GM18861 (cell line): ENCODE measurements around the gene PRDM7.
"Not testable (repeated sequence)": the region's sequence is repeated elsewhere in the genome, so short reads cannot be mapped to it uniquely, and the experiment has no call there.

Source experiments
- ATAC-seq: cut with Tn5 transposase; IDR thresholded peaks from one replicate; pipeline ENCODE4 v1.9.1; 2021; ENCODE audit not compliant: unreplicated experiment

The PRDM7 gene

DNA sequence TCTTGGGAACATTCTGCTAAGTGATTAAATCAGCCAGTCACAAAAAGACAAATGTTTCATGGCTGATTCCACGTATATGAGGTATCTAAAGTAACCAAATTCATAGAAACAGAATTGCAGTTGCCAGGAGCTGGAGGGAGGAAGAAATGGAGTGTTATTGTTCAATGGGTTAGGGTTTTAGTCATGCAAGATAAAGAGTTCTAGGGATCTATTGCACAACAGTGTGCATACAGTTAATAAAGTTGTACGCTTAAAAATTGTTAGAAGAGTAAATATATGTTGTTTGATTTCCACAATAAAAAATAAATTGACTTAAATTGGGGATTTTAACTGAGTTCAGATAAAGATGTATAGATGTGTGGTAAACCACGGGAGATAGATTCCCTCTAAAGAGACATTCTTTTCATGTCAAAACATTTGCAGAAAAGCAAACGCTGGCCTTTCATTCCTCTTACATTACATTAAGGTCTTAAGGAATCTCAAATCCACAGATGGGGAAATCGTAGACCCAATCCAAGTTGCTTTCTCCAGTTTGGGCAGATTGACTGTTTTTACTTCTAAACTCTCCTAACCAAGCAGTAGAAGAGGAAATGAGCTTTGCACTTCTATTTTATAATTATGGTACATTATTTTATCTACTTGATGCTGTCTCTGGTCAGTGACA lies 4.6 kb downstream of the PRDM7 start:
- no peak for ATAC-seq

DNA sequence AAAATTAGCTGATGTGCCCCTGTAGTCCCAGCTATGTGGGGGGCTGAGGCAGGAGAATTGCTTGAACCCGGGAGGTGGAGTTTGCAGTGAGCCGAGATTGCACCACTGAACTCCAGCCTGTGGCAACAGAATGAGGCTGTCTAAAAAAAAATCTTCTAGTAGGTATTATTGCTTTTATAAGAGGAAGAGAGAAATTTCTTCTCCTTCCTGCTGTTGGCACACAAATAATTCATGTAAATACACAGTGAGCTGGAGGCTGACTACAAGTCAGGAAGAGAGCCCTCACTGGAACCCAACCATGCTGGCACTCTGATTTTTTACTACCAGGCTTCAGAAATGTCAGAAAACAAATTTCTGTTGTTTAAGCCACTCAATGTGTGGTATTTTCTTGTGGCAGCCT lies 6.7 kb downstream of the PRDM7 start:
- ATAC-seq = no peak

DNA sequence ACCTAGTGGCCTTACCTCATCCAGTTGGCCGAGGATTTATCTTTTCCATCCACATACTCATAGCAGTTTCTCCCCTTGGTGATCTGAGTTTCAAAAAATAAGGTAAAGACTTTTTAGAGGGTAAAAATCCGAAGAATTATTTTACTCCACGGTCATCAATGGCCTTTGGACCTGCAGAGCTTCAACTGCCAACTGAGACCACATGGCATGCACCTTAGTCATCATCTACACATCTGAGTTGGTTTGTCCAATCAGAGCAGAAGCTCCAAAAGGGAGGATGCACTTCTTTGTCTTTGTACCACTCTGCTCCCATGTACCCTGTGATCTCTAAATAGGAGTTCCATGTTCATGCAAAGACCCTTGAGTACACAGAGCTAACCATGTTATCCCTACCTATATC lies 15.7 kb downstream of the PRDM7 start:
- no peak for ATAC-seq

DNA sequence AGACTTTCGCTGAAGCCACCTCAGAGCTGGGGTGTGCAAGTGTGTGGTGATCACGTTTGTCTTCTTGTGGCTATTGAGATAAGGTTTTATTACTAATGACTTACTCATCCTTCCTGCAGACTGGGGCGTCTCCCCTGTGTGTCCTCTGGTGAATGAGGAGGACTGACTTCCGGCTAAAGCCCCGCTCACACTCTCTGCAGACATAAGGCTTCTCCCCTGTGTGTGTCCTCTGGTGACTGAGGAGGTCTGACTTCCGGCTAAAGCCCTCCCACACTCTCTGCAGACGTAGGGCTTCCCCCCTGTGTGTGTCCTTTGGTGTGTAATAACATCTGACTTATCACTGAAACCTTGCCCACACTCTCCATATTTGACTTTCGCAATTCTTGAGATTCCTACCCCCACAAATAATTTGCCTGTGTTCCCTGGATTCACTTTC lies 19.4 kb downstream of the PRDM7 start:
- no peak for ATAC-seq

DNA sequence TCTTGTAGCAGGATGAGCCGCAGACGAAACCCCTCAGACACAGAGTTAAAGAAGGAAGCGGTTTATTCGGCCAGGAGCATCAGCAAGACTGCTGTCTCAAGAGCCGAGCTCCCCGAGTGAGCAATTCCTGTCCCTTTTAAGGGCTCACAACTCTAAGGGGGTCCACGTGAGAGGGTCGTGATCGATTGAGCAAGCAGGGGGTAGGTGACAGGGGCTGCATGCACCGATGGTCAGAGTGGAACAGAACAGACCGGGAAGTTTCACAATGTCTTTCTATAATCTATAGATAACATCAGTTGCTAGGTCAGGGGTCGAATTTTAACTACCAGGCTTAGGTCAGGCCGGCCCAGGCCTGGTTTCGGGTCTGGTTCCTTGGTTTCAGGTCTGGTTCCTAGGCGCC lies 20.6 kb downstream of the PRDM7 start:
- ATAC-seq = not testable (repeated sequence)

DNA sequence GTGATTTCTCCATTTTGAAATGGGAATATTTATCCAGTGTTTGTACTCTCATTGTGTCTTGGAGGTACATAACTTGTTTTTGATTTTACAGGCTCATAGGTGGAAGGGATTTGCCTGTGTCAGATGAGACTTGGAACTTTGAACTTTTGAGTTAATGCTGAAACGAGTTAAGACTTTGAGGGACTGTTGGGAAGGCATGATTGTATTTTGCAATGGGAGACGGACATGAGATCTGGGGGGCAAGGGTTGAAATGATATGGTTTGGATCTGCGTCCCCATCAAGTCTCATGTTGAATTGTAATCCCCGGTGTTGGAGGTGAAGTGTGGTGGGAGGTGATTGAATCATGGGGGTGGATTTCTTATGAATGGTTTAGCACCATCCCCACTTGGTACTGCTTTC lies 21.8 kb downstream of the PRDM7 start:
- no peak for ATAC-seq

DNA sequence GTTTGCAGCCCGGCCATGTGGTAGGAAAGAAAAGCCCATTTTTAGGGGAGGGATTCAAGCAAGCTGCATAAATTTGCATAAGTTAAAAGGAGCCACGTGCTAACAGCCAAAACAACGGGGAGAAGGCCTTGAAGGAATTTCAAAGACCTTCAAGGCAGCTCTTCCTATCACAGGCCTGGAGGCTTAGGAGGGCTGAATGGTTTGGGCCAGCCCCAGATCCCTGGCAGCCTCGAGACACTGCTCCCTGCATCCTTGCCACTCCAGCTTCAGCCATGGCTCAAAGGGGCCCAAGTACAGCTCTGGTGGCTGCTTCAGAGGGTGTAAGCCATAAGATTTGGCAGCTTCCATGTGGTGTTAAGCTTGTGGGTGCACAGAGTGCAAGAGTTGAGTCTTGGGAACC lies 22.6 kb downstream of the PRDM7 start:
- ATAC-seq = no peak

DNA sequence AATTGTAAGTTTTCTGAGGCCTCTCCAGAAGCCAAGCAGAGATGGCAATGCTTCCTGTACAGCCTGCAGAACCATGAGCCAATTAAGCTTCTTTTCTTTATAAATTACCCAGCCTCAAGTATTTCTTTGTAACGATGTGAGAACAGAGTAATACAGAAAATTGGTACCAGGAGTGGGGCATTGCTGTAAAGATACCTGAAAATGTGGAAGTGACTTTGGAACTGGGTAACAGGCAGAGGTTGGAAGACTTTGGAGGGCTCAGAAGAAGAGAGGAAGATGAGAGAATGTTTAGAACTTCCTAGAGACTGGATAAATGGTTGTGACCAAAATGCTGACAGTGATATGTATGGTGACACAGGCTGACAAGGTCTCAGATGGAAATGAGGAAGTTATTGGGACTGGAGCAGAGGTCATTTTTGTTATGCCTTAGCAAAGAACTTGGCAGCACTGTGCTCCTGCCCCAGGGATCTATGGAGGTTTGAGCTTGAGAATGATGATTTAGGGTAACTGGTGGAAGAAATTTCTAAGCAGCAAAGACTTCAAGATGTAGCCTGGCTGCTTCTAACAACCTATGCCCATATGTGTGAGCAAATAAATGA lies 23.1 kb downstream of the PRDM7 start:
- no peak for ATAC-seq

DNA sequence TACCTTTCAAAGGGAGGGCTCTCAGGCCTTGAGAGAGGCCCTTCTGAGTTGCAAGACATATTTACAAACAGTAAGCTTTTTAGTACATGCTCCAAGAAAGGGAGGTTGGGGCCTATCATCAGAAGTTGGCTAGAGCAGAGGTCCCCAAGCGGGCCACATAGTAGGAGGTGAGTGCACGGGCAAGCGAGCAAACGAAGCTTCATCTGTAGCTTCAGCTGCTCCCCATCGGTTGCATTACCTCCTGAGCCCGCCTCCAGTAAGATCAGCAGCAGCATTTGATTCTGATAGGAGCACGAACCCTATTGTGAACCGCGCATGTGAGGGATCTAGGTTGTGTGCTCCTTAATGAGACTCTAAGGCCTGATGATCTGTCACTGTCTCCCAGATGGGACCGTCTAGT lies 26.2 kb downstream of the PRDM7 start:
- no peak for ATAC-seq

DNA sequence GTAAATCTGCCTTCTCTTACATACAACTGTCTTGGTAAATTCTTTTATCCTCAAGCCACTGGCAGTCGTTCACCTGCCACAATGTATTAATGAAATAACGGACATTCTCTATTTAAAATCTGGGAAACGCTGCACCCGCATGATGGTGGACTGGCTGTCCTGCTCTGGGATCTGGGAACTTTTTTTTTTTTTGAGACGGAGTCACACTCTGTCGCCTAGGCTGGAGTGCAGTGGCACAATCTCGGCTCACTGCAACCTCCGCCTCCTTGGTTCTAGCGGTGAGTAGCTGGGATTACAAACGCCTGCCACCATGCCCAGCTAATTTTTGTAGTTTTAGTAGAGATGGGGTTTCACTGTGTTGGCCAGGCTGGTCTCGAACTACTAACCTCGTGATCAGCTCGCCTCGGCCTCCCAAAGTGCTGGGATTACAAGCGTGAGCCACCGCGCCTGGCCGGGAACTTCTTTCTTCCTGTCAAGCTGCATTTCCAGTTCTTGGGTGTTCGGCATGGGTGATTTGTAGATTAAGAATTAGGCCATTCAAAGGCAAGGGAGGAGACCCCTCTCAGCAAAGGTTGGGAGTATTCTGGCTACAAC lies 28.3 kb downstream of the PRDM7 start:
- ATAC-seq = no peak

DNA sequence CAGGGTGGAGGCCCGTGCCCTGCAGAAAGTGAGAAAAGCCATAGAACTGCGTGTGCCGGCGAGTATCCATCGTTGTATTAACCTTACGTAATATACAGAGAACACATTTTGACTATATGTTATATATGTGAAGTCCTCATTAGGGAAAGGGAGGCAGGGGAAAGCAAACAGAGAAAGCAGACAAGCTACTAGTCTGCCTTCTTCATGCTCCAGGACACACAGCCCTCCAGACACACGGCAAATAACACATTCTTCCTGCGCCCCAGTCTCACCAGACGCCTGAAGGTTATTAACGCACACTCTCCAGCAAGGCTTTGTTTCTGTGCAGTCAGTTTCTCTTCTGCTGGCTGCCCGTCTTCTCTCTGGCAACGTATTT lies 28.8 kb downstream of the PRDM7 start:
- no peak for ATAC-seq

DNA sequence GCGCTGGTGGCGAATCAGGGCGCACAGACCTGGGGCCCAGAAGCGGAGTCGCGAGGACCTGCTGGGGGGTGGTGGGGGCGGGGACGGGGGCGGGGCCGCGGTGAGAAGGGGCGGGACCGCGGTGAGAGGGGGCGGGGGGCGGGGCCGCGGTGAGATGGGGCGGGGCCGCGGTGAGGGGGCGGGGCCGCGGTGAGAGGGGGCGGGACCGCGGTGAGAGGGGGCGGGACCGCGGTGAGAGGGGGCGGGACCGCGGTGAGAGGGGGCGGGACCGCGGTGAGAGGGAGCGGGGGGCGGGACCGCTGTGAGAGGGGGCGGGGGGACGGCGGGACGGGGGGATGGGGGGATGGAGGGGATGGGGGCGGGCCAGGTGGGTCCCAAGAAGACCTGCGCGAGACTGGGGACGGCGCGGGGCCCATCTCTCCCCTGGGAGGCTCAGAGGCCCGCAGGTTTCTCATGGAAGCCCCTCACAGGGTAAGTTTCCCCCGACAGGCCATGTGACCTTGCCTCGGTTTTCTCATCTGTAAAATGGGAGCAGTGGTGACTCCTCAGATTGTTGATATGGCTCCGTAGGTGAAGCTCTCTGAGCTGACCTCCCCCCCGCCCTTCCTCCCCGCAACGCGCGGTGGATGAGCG lies 29.3 kb downstream of the PRDM7 start:
- ATAC-seq = no peak

DNA sequence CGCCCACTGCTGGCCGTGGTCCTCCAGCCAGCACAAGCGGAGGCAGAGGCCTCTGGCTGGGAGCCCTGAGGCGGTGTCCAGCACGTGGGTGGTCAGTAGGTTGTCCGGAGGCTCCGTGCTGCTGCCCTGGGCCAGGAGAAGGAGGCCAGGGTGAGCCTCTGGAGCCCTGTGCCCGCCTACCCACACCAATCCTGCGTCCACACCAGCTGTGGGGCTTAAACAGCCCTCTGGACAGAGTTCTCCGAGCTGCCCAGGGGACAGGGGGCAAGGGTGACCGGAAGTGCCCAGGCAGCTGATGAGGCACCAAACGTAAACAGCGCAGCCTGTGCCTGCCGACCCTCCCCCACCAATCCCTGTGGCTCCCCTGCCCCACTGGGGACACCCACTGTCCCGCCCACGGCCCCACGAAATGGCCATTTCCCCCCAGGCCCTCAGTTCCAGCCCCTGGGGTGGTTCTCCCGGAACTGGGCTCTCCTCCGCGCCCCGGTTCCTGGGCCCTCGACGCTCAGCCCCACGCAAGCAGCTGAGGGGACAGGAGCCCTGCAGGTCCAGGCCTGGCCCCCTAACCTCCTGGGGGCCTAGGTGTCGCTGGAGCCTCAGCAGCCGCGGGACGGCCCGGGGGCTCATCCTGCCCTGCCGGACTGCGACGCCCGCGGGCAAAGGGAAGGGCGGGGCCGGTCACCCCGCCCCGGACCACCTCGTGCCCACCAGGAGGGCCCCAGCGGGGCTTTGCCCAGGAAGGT lies 30.0 kb downstream of the PRDM7 start:
- ATAC-seq = no peak

DNA sequence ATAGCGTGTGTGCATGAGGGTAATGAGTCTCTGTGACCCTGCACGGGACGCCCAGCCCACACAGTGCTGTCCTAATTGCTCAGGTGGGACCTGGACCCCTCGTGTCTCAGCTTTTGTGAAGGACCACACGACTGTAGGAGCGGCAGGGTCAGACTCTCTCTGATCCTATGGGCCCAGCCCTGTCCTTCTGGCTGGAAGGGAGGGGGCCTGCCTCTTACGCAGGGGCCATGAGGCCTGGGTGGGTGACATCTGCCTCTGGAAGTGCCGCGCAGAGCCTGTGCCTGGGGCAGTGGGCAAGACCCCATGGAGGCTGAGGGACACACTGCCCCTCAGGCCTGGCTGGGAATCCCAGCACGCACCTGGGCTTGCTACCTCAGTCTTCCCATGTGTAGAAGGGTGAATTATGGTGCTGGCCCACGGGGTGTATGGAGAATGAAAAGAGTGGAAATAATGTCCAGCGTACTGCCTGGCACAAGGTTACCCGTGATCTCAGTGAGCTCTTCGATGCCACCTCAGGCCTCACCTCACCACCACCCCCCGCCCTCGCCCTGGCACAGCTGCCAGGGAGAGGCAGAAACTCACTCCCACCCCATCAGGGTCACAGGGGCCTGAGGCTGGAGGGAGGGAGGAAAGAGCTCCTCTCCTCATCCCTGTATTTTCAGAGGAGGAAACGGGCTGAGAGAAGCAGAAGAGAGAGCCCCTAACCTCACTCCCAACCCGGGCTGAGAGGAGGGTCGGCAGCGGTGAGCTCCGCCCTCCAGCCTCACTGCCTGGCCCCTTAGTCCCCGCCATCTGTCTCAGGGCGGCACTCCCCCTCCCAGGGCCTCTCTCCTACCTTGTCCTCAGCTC lies 30.8 kb downstream of the PRDM7 start:
- no peak for ATAC-seq

DNA sequence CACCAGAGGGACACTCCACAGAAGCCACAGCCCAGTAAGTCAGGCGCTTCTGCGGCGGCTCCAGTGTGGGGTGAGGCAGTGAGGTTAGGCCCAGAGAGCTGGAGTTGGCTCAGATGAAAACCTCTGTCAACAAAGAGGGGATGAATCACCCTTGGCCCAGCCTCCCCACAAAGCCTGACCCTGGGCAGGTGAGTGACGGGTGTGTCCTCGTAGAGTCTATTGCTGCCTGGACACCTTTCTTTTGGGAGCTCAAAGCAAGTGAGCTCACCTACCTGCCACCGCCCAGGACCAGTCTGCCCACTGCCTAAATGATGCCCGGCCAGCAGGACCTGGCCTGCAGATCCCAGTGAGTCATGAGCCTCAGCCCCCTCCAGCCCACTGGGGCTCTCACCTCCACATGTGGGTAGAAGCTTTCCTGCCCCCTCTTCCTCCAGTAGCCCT lies 33.0 kb downstream of the PRDM7 start:
- no peak for ATAC-seq

DNA sequence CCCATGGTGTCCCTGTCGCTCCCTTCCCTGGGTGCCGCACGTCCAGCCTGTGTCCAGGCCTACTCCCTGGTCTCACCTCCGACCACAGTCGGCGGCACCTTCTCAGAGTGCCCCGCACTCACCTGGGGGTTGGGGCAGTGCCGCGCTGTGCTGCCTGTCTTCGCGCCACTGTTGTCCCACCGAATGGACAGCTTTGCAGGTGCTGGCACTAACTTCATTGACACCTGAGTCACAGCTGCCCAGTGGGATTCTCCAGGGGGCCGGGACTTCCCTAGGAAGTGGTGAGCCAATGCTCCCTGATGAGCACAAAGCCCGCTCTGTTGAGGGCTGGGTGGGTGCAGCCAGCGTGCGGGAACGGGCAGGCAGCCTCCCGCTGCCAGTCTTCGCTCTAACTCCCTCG lies 33.6 kb downstream of the PRDM7 start:
- ATAC-seq = no peak

DNA sequence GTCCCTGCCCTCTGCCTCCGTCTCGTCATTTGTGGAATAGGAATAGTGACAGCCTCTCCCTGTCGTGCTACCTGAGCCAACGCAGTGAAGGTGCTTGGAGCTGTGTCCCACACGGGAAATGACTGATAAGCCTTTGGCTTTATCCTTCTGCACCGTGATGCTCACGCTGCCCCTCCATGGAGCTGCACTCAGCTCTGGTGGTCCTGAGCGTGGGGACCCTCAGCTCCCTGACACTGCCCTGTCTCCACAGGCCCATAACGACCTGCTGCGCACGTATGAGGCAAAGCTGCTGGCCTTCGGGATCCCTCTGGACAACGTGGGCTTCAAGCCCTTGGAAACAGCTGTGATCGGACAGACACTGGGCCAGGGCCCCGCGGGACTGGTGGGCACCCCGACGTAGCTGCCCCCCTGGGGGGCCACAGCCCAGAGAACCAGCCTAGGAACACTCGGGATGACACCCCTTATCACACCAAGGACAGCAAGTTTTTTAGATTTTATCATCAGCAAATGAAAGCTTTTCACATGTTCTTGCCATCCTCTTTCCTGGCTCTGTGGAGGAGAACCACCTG lies 34.1 kb downstream of the PRDM7 start:
- ATAC-seq = no peak

DNA sequence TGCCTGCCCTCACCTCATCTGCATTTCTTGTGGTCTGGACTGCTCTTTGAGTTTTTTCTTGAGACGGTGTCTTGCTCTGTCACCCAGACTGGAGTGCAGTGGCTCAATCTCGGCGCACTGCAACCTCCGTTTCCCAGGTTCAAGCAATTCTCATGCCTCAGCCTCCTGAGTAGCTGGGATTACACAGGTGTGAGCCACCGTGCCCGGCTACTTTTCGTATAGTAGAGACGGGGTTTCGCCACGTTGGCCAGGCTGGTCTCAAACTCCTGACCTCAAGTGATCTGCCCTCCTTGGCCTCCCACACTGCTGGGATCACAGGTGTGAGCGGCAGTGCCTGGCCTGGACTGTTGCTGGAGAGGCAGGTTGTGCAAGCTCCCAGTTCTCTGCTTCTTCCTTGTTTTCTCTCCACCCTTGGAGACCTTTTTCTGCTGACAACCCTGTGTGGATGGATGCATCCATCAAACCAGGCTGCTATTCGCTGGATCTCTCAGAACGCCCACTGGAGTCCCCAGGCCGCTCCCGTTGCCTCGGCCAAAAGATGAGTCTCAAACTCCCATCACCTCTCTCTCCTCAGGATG lies 35.1 kb downstream of the PRDM7 start:
- ATAC-seq = no peak

DNA sequence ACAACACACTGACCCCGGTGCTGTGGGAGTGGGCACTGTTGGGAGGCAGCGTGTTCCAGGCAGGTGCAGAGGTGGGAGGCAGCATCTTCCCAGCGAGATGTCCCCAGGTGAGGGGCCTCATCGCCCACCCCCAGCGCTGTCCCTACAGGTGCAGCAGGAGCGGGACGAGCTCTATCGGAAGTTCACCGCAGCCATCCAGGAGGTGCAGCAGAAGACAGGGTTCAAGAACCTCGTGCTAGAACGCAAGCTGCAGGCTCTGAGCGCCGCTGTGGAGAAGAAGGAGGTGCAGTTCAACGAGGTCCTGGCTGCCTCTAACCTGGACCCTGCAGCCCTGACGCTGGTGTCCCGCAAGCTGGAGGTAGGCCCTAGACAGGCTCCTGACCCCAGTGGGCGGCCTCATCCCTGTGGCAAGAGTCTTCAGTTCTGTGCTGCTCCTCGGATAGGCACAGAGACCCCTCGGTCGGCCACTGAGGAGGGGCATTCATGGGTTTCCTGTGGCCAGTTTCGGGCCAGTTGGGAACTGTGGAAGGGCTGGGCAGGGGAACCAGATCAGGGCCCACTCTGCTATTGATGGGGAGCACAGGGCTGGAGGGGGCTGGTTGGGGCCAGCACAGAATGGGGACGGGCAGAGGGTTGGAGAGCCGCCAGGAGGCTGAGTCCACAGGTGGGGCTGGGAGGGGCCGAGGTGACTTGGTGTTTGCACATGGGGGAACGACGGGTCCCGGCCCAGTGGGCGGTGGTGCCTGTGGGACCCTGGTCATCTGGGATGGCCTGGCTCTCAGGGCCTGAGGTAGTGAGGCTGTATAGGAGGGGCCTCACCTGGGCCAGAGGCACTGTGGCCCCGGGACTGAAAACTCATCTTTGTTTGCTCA lies 36.7 kb downstream of the PRDM7 start:
- no peak for ATAC-seq
